Measurements from ENCODE around the gene PPARD. TPM values are rescaled to one million over a fixed set of nuclear protein-coding genes. Genes with fewer than 3 reads are reported as not detected.
A peak's percentile ranks its signal among the peaks of the same experiment; 100 is the strongest.

Gene PPARD
- total RNA-seq, 1 experiment from 2014 or later, result 13.8 TPM

DNA sequence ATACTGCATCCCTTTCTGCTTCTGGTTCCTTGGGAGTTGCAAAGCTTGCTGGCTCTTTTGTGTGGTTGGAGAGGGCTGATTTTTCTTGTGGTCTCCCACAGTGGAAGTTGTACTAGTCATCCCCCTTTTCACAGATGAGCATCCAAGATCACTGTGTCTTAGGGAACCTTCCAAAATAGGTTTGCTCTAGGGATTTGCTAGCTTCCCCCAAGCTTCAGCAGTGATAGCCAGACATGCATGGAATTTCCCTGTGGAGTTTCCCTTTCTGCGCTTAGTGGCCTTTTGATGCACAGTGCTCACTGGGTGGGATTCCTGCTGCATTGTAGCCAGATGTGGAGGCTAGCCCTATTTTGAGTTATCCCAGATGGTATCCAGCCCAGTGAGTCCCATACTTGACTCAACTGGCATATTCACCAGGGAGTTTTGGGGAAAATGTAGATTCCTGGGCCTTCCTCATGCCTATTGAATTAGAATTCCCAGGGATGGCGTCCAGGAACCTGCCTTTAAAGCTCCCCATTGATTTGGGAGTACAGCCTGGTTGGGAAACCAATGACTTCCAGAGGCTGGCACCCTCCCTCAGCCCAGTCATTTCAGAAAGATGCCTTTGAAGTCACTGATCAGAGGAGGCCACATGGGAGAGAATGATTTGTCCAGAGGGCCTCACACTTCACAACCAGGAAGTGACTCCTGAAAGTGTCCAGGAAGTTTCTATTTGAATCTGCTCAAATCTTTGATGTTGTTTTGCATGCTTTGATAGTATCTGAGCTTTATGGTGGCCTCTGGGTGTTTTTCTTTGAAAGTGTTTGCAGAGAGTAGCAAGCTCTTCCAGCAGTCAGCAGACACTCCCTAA, 25.9 kb downstream of the PPARD start:
- CTCF ChIA-PET, result no interaction called here

DNA sequence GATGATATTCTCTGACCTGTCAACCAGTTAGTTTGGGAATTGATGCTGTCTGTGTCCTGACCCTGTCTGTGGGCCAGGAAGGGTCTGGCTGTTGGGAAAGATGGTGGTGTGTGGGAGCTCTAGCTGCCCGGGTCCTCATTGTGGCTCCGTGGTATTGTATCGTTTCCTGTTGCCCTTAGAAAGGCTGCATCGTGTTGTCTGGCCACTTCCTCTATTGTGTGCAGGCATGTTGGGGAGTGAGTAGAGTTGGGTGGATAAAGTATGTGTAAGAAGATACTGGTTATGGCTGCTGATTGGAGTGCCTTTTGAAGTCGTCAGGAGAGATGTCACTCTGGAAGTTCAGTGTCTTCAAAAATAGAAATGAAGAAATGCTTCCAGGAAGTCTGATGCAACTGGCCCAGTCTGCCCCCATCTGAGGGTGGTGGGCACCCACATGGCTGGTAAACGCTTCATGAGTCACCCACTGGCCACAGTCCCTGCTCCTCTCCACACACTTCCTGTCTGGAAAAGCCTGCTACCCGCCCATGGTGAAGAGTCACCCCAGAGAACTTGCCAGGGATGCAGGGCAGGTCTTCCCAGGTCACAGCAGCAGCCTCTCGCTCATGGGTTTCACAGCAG, 27.9 kb downstream of the PPARD start:
- no peaks in the 10 kb centered on the region for H3K27me3 ChIP-seq (replicated peaks; ENCODE audit: insufficient read depth, low read depth, low read length, poor library complexity)
- no peak overlapping the region for H3K4me3 ChIP-seq (ENCODE audit: low read depth, low read length, poor library complexity, severe bottlenecking)
- intact Hi-C loops (cut with micrococcal nuclease; ENCODE audit: unreplicated experiment), result no loop called here
- no peaks in the 10 kb centered on the region for H3K9me3 ChIP-seq (ENCODE audit: low read depth, low read length, poor library complexity, severe bottlenecking)
- CTCF ChIA-PET, result no interaction called here
- POLR2A ChIA-PET (ENCODE audit: low non-redundant PET), result no interaction called here
- peaks cover 17% of the 10 kb centered on the region for H3K4me1 ChIP-seq (ENCODE audit: insufficient read depth, low read length, poor library complexity, severe bottlenecking)
- BruUV-seq (replicated peaks), result no TSS peak
- DNase-seq (ENCODE audit: low spot score), result peak; percentile 45
- TF ChIP-seq EZH2 (IDR thresholded peaks at IDR 0.05; ENCODE audit: borderline replicate concordance, low read depth, low read length, poor library complexity, severe bottlenecking), result no peak
- no peak for TF ChIP-seq CTCF (conservative IDR thresholded peaks at IDR 0.05; ENCODE audit: low read depth, low read length)
- H3K27ac ChIP-seq (ENCODE audit: low read depth, low read length, poor library complexity, severe bottlenecking), result peak overlapping the region; percentile 21
- H3K36me3 ChIP-seq (ENCODE audit: insufficient read depth, low read length, poor library complexity, severe bottlenecking), result no peaks in the 10 kb centered on the region

More for the DNA sequence above, 25.9 kb downstream of the PPARD start:
- intact Hi-C loops (cut with micrococcal nuclease; ENCODE audit: unreplicated experiment), result no loop called here
- POLR2A ChIA-PET (ENCODE audit: low non-redundant PET), result no interaction called here
- Histone ChIP-seq H3K27ac (ENCODE audit: low read depth, low read length, poor library complexity, severe bottlenecking) (no peak overlapping the region), H3K36me3 (ENCODE audit: insufficient read depth, low read length, poor library complexity, severe bottlenecking) (no peaks in the 10 kb centered on the region), H3K4me1 (ENCODE audit: insufficient read depth, low read length, poor library complexity, severe bottlenecking) (peaks cover 20% of the 10 kb centered on the region), H3K9me3 (ENCODE audit: low read depth, low read length, poor library complexity, severe bottlenecking) (no peaks in the 10 kb centered on the region), H3K27me3 (replicated peaks; ENCODE audit: insufficient read depth, low read depth, low read length, poor library complexity) (no peaks in the 10 kb centered on the region), H3K4me3 (ENCODE audit: low read depth, low read length, poor library complexity, severe bottlenecking) (no peak overlapping the region)
- no peak for DNase-seq (ENCODE audit: low spot score)
- BruUV-seq (replicated peaks), result no TSS peak
- TF ChIP-seq CTCF (conservative IDR thresholded peaks at IDR 0.05; ENCODE audit: low read depth, low read length) (no peak), EZH2 (IDR thresholded peaks at IDR 0.05; ENCODE audit: borderline replicate concordance, low read depth, low read length, poor library complexity, severe bottlenecking) (no peak)

DNA sequence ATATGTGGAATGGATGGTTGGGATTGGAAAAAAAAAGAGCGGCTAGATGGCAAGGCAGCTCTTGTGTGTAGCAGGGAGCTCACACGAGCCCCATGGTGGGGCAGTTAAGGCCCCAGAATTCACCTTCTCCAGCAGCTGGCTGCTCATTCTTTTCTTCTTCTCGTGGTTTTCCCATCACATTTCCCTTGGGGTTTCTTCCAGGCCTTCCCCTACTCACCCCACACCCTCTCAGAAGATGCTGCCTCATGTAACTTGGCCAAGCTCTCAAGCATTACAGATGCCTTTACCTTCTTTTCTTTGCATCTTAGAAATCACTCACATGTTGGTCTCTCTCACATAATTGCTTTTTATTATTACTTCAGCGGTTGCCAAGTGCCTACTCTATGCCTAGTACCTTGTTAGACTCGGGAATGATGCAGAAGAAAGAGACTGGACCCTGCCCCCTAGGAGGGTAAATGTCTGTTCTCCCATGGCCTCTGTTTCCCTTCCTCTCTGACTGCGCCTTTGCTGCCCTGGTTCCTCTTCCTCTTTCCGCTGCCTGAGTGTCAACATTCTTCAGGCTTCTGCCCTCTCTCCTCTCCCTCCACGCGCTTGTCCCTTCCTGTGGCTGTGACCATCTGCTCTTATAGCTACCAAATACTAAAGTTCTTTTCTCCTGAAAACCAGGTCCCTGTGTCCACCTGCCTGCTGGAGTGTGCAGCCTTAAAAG, 28.6 kb downstream of the PPARD start:
- intact Hi-C loops (cut with micrococcal nuclease; ENCODE audit: unreplicated experiment), result no loop called here
- Histone ChIP-seq H3K36me3 (ENCODE audit: insufficient read depth, low read length, poor library complexity, severe bottlenecking) (no peaks in the 10 kb centered on the region), H3K4me1 (ENCODE audit: insufficient read depth, low read length, poor library complexity, severe bottlenecking) (peaks cover 17% of the 10 kb centered on the region), H3K9me3 (ENCODE audit: low read depth, low read length, poor library complexity, severe bottlenecking) (no peaks in the 10 kb centered on the region), H3K4me3 (ENCODE audit: low read depth, low read length, poor library complexity, severe bottlenecking) (no peak overlapping the region), H3K27me3 (replicated peaks; ENCODE audit: insufficient read depth, low read depth, low read length, poor library complexity) (no peaks in the 10 kb centered on the region), H3K27ac (ENCODE audit: low read depth, low read length, poor library complexity, severe bottlenecking) (no peak overlapping the region)
- CTCF ChIA-PET, result no interaction called here
- BruUV-seq (replicated peaks), result no TSS peak
- no peak for DNase-seq (ENCODE audit: low spot score)
- TF ChIP-seq CTCF (conservative IDR thresholded peaks at IDR 0.05; ENCODE audit: low read depth, low read length) (no peak), EZH2 (IDR thresholded peaks at IDR 0.05; ENCODE audit: borderline replicate concordance, low read depth, low read length, poor library complexity, severe bottlenecking) (no peak)
- POLR2A ChIA-PET (ENCODE audit: low non-redundant PET), result no interaction called here

Measured in A673 (cell line).